ENCODE results near the gene PCBD1.
A peak's percentile ranks its signal among the peaks of the same experiment; 100 is the strongest.

The PCBD1 gene

DNA sequence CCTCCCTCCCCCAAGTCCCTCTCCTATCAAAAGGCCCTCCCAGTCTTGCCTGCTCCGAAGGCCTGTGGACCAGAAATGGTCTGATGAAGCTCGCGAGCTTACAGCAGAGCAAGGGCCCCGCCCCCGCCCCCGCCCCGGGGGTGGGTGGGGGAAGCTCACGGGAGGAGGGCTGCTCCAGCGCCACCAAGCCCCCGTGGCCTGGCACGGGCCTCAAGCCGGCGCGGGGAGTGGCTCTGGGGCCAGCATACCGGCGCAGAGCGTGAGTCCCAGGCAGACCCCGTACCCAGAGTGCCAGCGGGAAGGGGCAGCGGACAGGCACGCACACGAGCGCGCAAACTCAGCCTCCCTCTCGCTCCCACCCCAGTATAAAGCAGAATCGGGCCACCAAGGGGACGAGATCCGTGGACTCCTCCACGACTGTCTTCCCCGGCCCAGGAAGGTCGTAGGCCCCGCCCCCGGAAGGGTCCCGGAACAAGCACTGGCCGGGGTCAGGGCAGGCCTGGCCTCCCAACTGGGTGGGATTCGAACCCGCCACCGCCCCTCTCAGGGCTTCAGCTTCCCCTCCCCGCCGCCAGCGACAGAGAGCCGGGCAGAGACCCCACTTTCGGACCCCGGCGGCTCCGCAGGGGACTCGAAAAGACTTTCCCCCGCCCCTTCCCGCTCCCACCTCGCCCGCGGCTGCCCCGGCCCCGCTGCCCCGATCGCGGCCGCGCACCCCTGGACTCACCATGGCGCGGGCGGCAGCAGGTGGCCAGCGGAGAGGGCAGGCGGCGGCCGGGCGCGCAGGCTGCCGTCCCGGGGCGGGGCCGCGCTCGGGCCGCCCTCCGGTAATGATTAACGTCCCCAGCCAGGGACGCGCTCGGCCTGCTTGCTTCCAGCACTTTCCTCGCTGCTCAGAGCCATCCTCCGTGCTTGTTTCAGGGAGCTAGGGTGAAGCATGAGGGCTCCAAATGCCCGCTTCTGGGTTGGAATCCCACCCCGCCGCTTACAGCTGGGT, at the start of gene PCBD1:
TSS of gene PCBD1 (minus strand) at position 762 of the 997 bp plus-strand sequence. CDS start at position 730, 32 bp downstream.
- TF ChIP-seq, protein P1, sequence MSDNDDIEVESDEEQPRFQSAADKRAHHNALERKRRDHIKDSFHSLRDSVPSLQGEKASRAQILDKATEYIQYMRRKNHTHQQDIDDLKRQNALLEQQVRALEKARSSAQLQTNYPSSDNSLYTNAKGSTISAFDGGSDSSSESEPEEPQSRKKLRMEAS (IDR thresholded peaks at IDR 0.05) = peak; percentile 64
- TF ChIP-seq, protein P2, sequence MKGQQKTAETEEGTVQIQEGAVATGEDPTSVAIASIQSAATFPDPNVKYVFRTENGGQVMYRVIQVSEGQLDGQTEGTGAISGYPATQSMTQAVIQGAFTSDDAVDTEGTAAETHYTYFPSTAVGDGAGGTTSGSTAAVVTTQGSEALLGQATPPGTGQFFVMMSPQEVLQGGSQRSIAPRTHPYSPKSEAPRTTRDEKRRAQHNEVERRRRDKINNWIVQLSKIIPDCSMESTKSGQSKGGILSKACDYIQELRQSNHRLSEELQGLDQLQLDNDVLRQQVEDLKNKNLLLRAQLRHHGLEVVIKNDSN (IDR thresholded peaks at IDR 0.05) = no peak
- TF ChIP-seq EGR1 (IDR thresholded peaks at IDR 0.05) = peak; percentile 51; the same call in 1 of the 2 replicates
- TF ChIP-seq EP300 (IDR thresholded peaks at IDR 0.05; ENCODE audit: borderline replicate concordance) = no peak
- no peak for TF ChIP-seq NFIC (IDR thresholded peaks at IDR 0.05)
- no peak for TF ChIP-seq FOXM1 (IDR thresholded peaks at IDR 0.05; ENCODE audit: borderline replicate concordance, low read depth)
- peak; percentile 36; the same call in 1 of the 2 replicates for TF ChIP-seq TAF1 (IDR thresholded peaks at IDR 0.05; ENCODE audit: low read depth)
- TF ChIP-seq ZBTB7A (IDR thresholded peaks at IDR 0.05; ENCODE audit: low read depth) = peak; percentile 70; the same call in 1 of the 2 replicates
- TF ChIP-seq TEAD4 (IDR thresholded peaks at IDR 0.05) = no peak
- no peak for TF ChIP-seq YY1 (IDR thresholded peaks at IDR 0.05; ENCODE audit: low read depth)
- 0 out of 2 replicates have a peak, but pooled peaks have one; percentile 14 for TF ChIP-seq TCF12 (IDR thresholded peaks at IDR 0.05; ENCODE audit: low read depth)

DNA sequence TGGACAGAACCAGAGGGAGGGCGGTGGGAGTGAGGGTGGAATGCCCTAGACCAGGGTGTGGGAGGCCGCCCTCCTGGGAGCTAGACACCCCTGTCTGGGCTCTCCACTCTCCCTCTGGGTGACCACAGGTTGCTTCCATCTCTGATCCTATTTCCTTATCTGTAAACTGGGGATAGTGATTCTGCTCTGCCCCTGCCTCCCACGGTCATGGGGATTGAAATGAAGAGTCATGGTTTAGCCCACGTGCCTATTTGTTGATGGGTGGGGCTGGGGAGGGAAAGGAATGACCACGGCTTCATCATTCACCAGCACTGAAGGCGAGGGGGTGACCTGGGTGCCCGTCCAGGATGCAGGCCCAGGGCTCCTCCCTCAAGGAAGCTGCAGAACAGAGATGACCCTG, 49.3 kb upstream of the PCBD1 start:
- TF ChIP-seq RAD21 (IDR thresholded peaks at IDR 0.05; ENCODE audit: low read depth) = no peak
- no peak for TF ChIP-seq EP300 (IDR thresholded peaks at IDR 0.05; ENCODE audit: borderline replicate concordance)
- no peak for TF ChIP-seq YY1 (IDR thresholded peaks at IDR 0.05; ENCODE audit: low read depth)
- no peak for TF ChIP-seq NFIC (IDR thresholded peaks at IDR 0.05)
- TF ChIP-seq, protein P2 (IDR thresholded peaks at IDR 0.05) = no peak
- no peak for TF ChIP-seq EGR1 (IDR thresholded peaks at IDR 0.05)
- TF ChIP-seq, protein P1 (IDR thresholded peaks at IDR 0.05) = no peak
- no peak for TF ChIP-seq CREB1 (IDR thresholded peaks at IDR 0.05; ENCODE audit: low read depth)
- no peak for TF ChIP-seq TEAD4 (IDR thresholded peaks at IDR 0.05)
- no peak for TF ChIP-seq ZBTB7A (IDR thresholded peaks at IDR 0.05; ENCODE audit: low read depth)
- TF ChIP-seq TCF12 (IDR thresholded peaks at IDR 0.05; ENCODE audit: low read depth) = no peak
- no peak for TF ChIP-seq CEBPB (IDR thresholded peaks at IDR 0.05)
- no peak for TF ChIP-seq FOXM1 (IDR thresholded peaks at IDR 0.05; ENCODE audit: borderline replicate concordance, low read depth)
- TF ChIP-seq TAF1 (IDR thresholded peaks at IDR 0.05; ENCODE audit: low read depth) = no peak
- TF ChIP-seq, protein P3, sequence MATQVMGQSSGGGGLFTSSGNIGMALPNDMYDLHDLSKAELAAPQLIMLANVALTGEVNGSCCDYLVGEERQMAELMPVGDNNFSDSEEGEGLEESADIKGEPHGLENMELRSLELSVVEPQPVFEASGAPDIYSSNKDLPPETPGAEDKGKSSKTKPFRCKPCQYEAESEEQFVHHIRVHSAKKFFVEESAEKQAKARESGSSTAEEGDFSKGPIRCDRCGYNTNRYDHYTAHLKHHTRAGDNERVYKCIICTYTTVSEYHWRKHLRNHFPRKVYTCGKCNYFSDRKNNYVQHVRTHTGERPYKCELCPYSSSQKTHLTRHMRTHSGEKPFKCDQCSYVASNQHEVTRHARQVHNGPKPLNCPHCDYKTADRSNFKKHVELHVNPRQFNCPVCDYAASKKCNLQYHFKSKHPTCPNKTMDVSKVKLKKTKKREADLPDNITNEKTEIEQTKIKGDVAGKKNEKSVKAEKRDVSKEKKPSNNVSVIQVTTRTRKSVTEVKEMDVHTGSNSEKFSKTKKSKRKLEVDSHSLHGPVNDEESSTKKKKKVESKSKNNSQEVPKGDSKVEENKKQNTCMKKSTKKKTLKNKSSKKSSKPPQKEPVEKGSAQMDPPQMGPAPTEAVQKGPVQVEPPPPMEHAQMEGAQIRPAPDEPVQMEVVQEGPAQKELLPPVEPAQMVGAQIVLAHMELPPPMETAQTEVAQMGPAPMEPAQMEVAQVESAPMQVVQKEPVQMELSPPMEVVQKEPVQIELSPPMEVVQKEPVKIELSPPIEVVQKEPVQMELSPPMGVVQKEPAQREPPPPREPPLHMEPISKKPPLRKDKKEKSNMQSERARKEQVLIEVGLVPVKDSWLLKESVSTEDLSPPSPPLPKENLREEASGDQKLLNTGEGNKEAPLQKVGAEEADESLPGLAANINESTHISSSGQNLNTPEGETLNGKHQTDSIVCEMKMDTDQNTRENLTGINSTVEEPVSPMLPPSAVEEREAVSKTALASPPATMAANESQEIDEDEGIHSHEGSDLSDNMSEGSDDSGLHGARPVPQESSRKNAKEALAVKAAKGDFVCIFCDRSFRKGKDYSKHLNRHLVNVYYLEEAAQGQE (IDR thresholded peaks at IDR 0.05; ENCODE audit: low read depth) = no peak

DNA sequence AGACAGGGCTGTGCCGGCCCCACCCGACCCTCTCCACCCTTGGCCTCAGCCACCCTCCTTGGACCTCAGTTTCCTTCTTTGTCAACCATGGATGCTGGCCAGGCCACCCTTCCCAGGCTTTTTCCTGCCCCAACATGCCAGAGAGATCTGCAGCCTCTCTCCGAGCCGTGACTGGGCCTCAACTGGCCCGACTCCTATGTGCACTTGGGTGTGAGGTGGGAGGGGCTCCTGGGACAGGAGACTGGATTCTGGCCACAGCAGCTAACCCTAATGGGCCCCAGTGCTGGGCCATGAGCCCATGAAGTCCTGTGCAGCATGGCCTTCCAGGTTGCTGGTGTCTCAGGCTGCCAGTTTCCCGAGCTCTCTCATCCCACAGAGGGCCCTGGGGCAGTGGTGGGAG, 47.7 kb upstream of the PCBD1 start:
- TF ChIP-seq, protein P3 (IDR thresholded peaks at IDR 0.05; ENCODE audit: low read depth) = no peak
- no peak for TF ChIP-seq TAF1 (IDR thresholded peaks at IDR 0.05; ENCODE audit: low read depth)
- TF ChIP-seq TEAD4 (IDR thresholded peaks at IDR 0.05) = no peak
- TF ChIP-seq TCF12 (IDR thresholded peaks at IDR 0.05; ENCODE audit: low read depth) = no peak
- TF ChIP-seq CREB1 (IDR thresholded peaks at IDR 0.05; ENCODE audit: low read depth) = no peak
- no peak for TF ChIP-seq CEBPB (IDR thresholded peaks at IDR 0.05)

DNA sequence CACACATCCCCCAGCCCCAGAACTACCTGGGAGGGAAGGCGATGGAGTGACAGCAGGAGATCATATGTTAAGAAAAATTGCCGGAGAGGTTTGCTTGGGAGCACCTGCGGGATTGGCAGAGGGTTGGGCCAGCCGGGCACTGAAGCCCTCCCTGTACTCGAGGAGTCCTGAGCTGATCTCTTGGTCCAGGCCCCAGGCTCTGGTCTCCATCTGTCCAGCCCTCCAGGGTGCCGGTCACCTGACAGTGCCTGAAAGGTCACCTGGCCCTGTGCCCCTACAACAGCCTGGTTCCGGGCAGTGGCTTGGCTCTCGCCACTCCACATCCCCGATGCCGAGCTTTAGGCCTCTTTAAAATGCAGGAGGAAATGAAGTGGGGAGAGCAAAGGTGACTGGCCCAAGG, 47.3 kb upstream of the PCBD1 start:
- TF ChIP-seq YY1 (IDR thresholded peaks at IDR 0.05; ENCODE audit: low read depth) (no peak), NFIC (IDR thresholded peaks at IDR 0.05) (no peak), EP300 (IDR thresholded peaks at IDR 0.05; ENCODE audit: borderline replicate concordance) (no peak), CEBPB (IDR thresholded peaks at IDR 0.05) (no peak), TCF12 (IDR thresholded peaks at IDR 0.05; ENCODE audit: low read depth) (no peak), CREB1 (IDR thresholded peaks at IDR 0.05; ENCODE audit: low read depth) (no peak)

DNA sequence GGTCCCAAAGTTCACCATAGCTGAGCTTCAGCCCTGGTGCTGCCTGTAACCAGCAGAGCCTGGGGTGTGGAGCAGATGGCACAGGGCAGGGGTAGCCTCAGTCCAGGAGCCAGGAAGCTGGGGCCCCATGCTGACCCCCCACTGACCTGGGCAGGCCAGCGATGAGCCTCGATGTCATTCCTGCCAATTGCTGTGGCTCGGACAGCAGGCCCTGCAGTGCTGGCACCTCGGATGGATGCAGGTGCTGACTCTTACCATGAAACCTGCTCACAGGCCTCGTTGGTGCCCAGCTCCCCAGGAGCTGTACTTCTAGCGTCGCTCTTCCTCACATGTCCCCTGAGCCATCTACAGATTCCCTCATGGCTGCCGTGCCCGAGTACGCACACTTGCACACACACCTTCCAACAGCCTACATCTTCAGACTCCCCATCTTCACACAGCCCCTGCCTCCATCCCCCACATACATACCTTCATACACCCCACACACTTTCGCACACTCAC, 46.8 kb upstream of the PCBD1 start:
- TF ChIP-seq, protein P3 (IDR thresholded peaks at IDR 0.05; ENCODE audit: low read depth) = no peak
- TF ChIP-seq TCF12 (IDR thresholded peaks at IDR 0.05; ENCODE audit: low read depth) (no peak), NFIC (IDR thresholded peaks at IDR 0.05) (no peak), EGR1 (IDR thresholded peaks at IDR 0.05) (no peak), TEAD4 (IDR thresholded peaks at IDR 0.05) (no peak), CEBPB (IDR thresholded peaks at IDR 0.05) (no peak), RAD21 (IDR thresholded peaks at IDR 0.05; ENCODE audit: low read depth) (no peak), CREB1 (IDR thresholded peaks at IDR 0.05; ENCODE audit: low read depth) (no peak), ZBTB7A (IDR thresholded peaks at IDR 0.05; ENCODE audit: low read depth) (no peak), YY1 (IDR thresholded peaks at IDR 0.05; ENCODE audit: low read depth) (no peak), TAF1 (IDR thresholded peaks at IDR 0.05; ENCODE audit: low read depth) (no peak), FOXM1 (IDR thresholded peaks at IDR 0.05; ENCODE audit: borderline replicate concordance, low read depth) (no peak), EP300 (IDR thresholded peaks at IDR 0.05; ENCODE audit: borderline replicate concordance) (no peak)
- TF ChIP-seq, protein P1 (IDR thresholded peaks at IDR 0.05) = no peak
- TF ChIP-seq, protein P2 (IDR thresholded peaks at IDR 0.05) = no peak
